Activated CD8-positive, alpha-beta memory T cell treated with anti-CD3 and anti-CD28 coated beads, Interleukin-2, amount 50 U/mL, for 24 hours (primary cell): ENCODE measurements around the gene SLX4IP.

Source experiments
- DNase-seq: peaks from one replicate; pipeline ENCODE4 v3.0.0-alpha.2; 2020; ENCODE audit errors: extremely low read depth

The SLX4IP gene

GRCh38 chr20:10428008-10428407 lies 7.1 kb upstream of the SLX4IP start:
- DNase-seq = no peak

- DNase-seq = no peak
Measured at GRCh38 chr20:10429443-10429981, 5.6 kb upstream of the SLX4IP start.

GRCh38 chr20:10430000-10430466 lies 5.1 kb upstream of the SLX4IP start:
- DNase-seq = no peak

- DNase-seq = no peak
Measured at GRCh38 chr20:10430704-10431103, 4.4 kb upstream of the SLX4IP start.

GRCh38 chr20:10432079-10432478 lies 3.0 kb upstream of the SLX4IP start:
- DNase-seq = no peak

- no peak for DNase-seq
Measured at GRCh38 chr20:10433014-10433622, 2.0 kb upstream of the SLX4IP start.

- DNase-seq = peak; percentile 67
Measured at GRCh38 chr20:10433623-10434466, 1.3 kb upstream of the SLX4IP start, which contains the start of gene MKKS. Gene MKKS, minus strand, starts transcription at chr20:10434222. Its CDS starts 20,708 bp downstream, at chr20:10413514.

GRCh38 chr20:10434467-10434831 lies 656 bp upstream of the SLX4IP start:
- peak; percentile 68 for DNase-seq

GRCh38 chr20:10436053-10436699 lies 1.1 kb downstream of the SLX4IP start:
- DNase-seq = no peak

- DNase-seq = no peak
Measured at GRCh38 chr20:10438217-10438616, 3.1 kb downstream of the SLX4IP start.

- DNase-seq = no peak
Measured at GRCh38 chr20:10443936-10444335, 8.8 kb downstream of the SLX4IP start.

- DNase-seq = no peak
Measured at GRCh38 chr20:10445758-10446157, 10.7 kb downstream of the SLX4IP start.

- DNase-seq = peak; percentile 36
Measured at GRCh38 chr20:10447028-10447427, 11.9 kb downstream of the SLX4IP start.

- DNase-seq = no peak
Measured at GRCh38 chr20:10448270-10449156, 13.4 kb downstream of the SLX4IP start.

- no peak for DNase-seq
Measured at GRCh38 chr20:10449270-10449669, 14.2 kb downstream of the SLX4IP start.

GRCh38 chr20:10453241-10453640 lies 18.1 kb downstream of the SLX4IP start:
- no peak for DNase-seq

- no peak for DNase-seq
Measured at GRCh38 chr20:10454151-10454750, 19.1 kb downstream of the SLX4IP start.

GRCh38 chr20:10461495-10461894 lies 26.4 kb downstream of the SLX4IP start:
- DNase-seq = no peak

GRCh38 chr20:10462516-10462915 lies 27.4 kb downstream of the SLX4IP start:
- DNase-seq = no peak

- DNase-seq = no peak
Measured at GRCh38 chr20:10463622-10464021, 28.5 kb downstream of the SLX4IP start.

- no peak for DNase-seq
Measured at GRCh38 chr20:10465135-10465534, 30.0 kb downstream of the SLX4IP start.
